Trophoblast cell (in vitro differentiated cells and primary cell): ENCODE data around the gene COL5A1.

Experiments used
- DNase-seq, 2 donors: peaks; one replicate each; pipeline ENCODE4 v3.0.0-alpha.2; 2016
- H2AFZ ChIP-seq: 2 replicates; pipeline ENCODE4 v1.6.1; 2013; ENCODE audit warnings: low read length, moderate library complexity, mild to moderate bottlenecking; ENCODE audit not compliant: insufficient read depth, poor library complexity
- H2AK5ac ChIP-seq: 2 replicates; pipeline ENCODE4 v1.6.1; 2013; ENCODE audit warnings: mild to moderate bottlenecking, low read length
- H2BK120ac ChIP-seq: 2 replicates; pipeline ENCODE4 v1.6.1; 2013; ENCODE audit warnings: low read length, mild to moderate bottlenecking, moderate library complexity; ENCODE audit not compliant: insufficient read depth, poor library complexity
- H2BK12ac ChIP-seq: 2 replicates; pipeline ENCODE4 v1.6.1; 2013; ENCODE audit warnings: mild to moderate bottlenecking, low read length, moderate library complexity
- H2BK5ac ChIP-seq: 2 replicates; pipeline ENCODE4 v1.6.1; 2013; ENCODE audit warnings: low read length, low read depth, moderate library complexity, mild to moderate bottlenecking; ENCODE audit not compliant: poor library complexity
- H3K14ac ChIP-seq: 2 replicates; pipeline ENCODE4 v1.6.1; 2013; ENCODE audit warnings: mild to moderate bottlenecking, low read length
- H3K18ac ChIP-seq: 2 replicates; pipeline ENCODE4 v1.6.1; 2013; ENCODE audit warnings: mild to moderate bottlenecking, low read length
- H3K23ac ChIP-seq: 2 replicates; pipeline ENCODE4 v1.6.1; 2013; ENCODE audit warnings: low read length
- H3K27ac ChIP-seq: 2 replicates; pipeline ENCODE4 v1.5.1; 2013; ENCODE audit warnings: low read depth, mild to moderate bottlenecking, inconsistent platforms, low read length, moderate library complexity
- H3K27me3 ChIP-seq: 2 replicates; pipeline ENCODE4 v1.6.1; 2013; ENCODE audit warnings: inconsistent platforms, mild to moderate bottlenecking, low read length, moderate library complexity; ENCODE audit not compliant: insufficient read depth
- H3K36me3 ChIP-seq, 2 experiments: 1 replicate in 1 of 2; 2 replicates in 1 of 2; pipeline ENCODE4 v1.6.1; 2013; ENCODE audit warnings: low read length in 2 of 2, mild to moderate bottlenecking in 2 of 2, moderate library complexity in 1 of 2; ENCODE audit not compliant: insufficient read depth in 2 of 2, control insufficient read depth in 1 of 2
- H3K4ac ChIP-seq: 2 replicates; pipeline ENCODE4 v1.6.1; 2013; ENCODE audit warnings: low read depth, mild to moderate bottlenecking, low read length, moderate library complexity
- H3K4me1 ChIP-seq, 2 experiments: 1 replicate in 1 of 2; 2 replicates in 1 of 2; pipeline ENCODE4 v1.6.1; 2013; ENCODE audit warnings: low read length in 2 of 2, mild to moderate bottlenecking in 2 of 2, moderate library complexity in 1 of 2; ENCODE audit not compliant: insufficient read depth in 2 of 2, control insufficient read depth in 1 of 2
- H3K4me2 ChIP-seq: 2 replicates; pipeline ENCODE4 v1.6.1; 2013; ENCODE audit warnings: inconsistent platforms, mild to moderate bottlenecking, low read length, moderate library complexity
- H3K4me3 ChIP-seq: 2 replicates; pipeline ENCODE4 v1.5.1; 2013; ENCODE audit warnings: mild to moderate bottlenecking, low read depth, low read length, inconsistent platforms
- H3K79me1 ChIP-seq: one replicate; pipeline ENCODE4 v1.6.1; 2013; ENCODE audit warnings: low read length
- H3K79me2 ChIP-seq: 2 replicates; pipeline ENCODE4 v1.6.1; 2013; ENCODE audit warnings: low read length, mild to moderate bottlenecking; ENCODE audit not compliant: control insufficient read depth, insufficient read depth, poor library complexity
- H3K9ac ChIP-seq: 2 replicates; pipeline ENCODE4 v1.6.1; 2013; ENCODE audit warnings: mild to moderate bottlenecking, low read length
- H3K9me3 ChIP-seq: 2 replicates; pipeline ENCODE4 v1.6.1; 2013; ENCODE audit warnings: low read depth, mild to moderate bottlenecking, control low read depth, inconsistent platforms, low read length; ENCODE audit not compliant: insufficient read depth
- H4K12ac ChIP-seq: 2 replicates; pipeline ENCODE4 v1.6.1; 2013; ENCODE audit warnings: low read depth, mild to moderate bottlenecking, low read length, moderate library complexity
- H4K8ac ChIP-seq: 2 replicates; pipeline ENCODE4 v1.6.1; 2013; ENCODE audit warnings: low read depth, mild to moderate bottlenecking, low read length, moderate library complexity
- H4K91ac ChIP-seq: one replicate; pipeline ENCODE4 v1.6.1; 2013; ENCODE audit warnings: low read depth, mild to moderate bottlenecking, low read length, moderate library complexity
- WGBS: extraction: QIAGEN DNeasy Blood & Tissue Kit; methylation state at CpG from one replicate; pipeline ENCODE4 v1.1.7; 2013; ENCODE audit warnings: missing lambda C conversion rate; ENCODE audit not compliant: insufficient read length, insufficient coverage; ENCODE audit errors: extremely low coverage; 5-methylcytosine and 5-hydroxymethylcytosine counted together

Gene COL5A1

GRCh38 chr9:134833294-134833880, 191.8 kb downstream of the COL5A1 start:
- WGBS = no CpG with 5 or more reads among the region's 11 CpGs
- H3K79me2 ChIP-seq = no peaks in the 10 kb centered on the region
- H3K79me1 ChIP-seq = no peaks in the 10 kb centered on the region
- DNase-seq = no peak
- no peak overlapping the region for H4K12ac ChIP-seq
- no peak overlapping the region for H3K23ac ChIP-seq
- H3K14ac ChIP-seq = no peak overlapping the region
- H4K91ac ChIP-seq = no peak overlapping the region
- no peak overlapping the region for H2AK5ac ChIP-seq
- H2BK12ac ChIP-seq = no peak overlapping the region
- H3K4me3 ChIP-seq = no peak overlapping the region
- no peak overlapping the region for H4K8ac ChIP-seq
- H3K9ac ChIP-seq = no peak overlapping the region
- peaks cover 97 to 99% of the 10 kb centered on the region in 2 experiments for H3K36me3 ChIP-seq
- no peak overlapping the region for H3K4ac ChIP-seq
- H3K18ac ChIP-seq = no peak overlapping the region
- no peak overlapping the region for H3K4me2 ChIP-seq
- H3K9me3 ChIP-seq = peaks cover 4% of the 10 kb centered on the region
- H3K4me1 ChIP-seq = no peaks in the 10 kb centered on the region
- H3K27me3 ChIP-seq = no peaks in the 10 kb centered on the region
- no peak overlapping the region for H2BK120ac ChIP-seq
- H3K27ac ChIP-seq = no peak overlapping the region
- no peak overlapping the region for H2BK5ac ChIP-seq
- H2AFZ ChIP-seq = no peak overlapping the region

GRCh38 chr9:134834217-134834956, 192.8 kb downstream of the COL5A1 start:
- WGBS = no CpG with 5 or more reads among the region's 20 CpGs
- Histone ChIP-seq H3K4me3 (no peak overlapping the region), H2BK12ac (no peak overlapping the region), H3K79me1 (no peaks in the 10 kb centered on the region), H4K8ac (no peak overlapping the region), H4K91ac (no peak overlapping the region), H3K27me3 (no peaks in the 10 kb centered on the region), H3K79me2 (no peaks in the 10 kb centered on the region), H3K9ac (no peak overlapping the region), H3K4me1 (no peaks in the 10 kb centered on the region), H3K18ac (no peak overlapping the region), H4K12ac (no peak overlapping the region), H3K36me3 (peaks cover 97 to 99% of the 10 kb centered on the region in 2 experiments), H2AFZ (no peak overlapping the region), H3K4me2 (no peak overlapping the region), H3K23ac (no peak overlapping the region), H3K14ac (no peak overlapping the region), H3K9me3 (peaks cover 2% of the 10 kb centered on the region), H2BK120ac (no peak overlapping the region), H3K4ac (no peak overlapping the region), H2AK5ac (no peak overlapping the region), H3K27ac (no peak overlapping the region), H2BK5ac (no peak overlapping the region)
- no peak for DNase-seq

- Histone ChIP-seq H2BK120ac (no peak overlapping the region), H2BK5ac (no peak overlapping the region), H4K12ac (no peak overlapping the region), H2AK5ac (no peak overlapping the region), H3K36me3 (peaks cover 97 to 99% of the 10 kb centered on the region in 2 experiments), H3K23ac (no peak overlapping the region), H4K91ac (no peak overlapping the region), H3K27me3 (no peaks in the 10 kb centered on the region), H3K4me1 (no peaks in the 10 kb centered on the region), H3K9ac (no peak overlapping the region), H3K4me3 (no peak overlapping the region), H3K79me2 (no peaks in the 10 kb centered on the region), H4K8ac (no peak overlapping the region), H3K27ac (no peak overlapping the region), H3K79me1 (no peaks in the 10 kb centered on the region), H3K4me2 (no peak overlapping the region), H3K18ac (no peak overlapping the region), H2AFZ (no peak overlapping the region), H2BK12ac (no peak overlapping the region), H3K9me3 (peaks cover 2% of the 10 kb centered on the region), H3K14ac (no peak overlapping the region), H3K4ac (no peak overlapping the region)
- DNase-seq = no peak
- WGBS = no CpG with 5 or more reads among the region's 25 CpGs
These were observed 193.4 kb downstream of the COL5A1 start for GRCh38 chr9:134834957-134835419.

- peaks cover 97 to 99% of the 10 kb centered on the region in 2 experiments for H3K36me3 ChIP-seq
- no peak overlapping the region for H4K91ac ChIP-seq
- no peak overlapping the region for H2AK5ac ChIP-seq
These were observed 193.8 kb downstream of the COL5A1 start for GRCh38 chr9:134835448-134835847.

More at GRCh38 chr9:134835448-134835847, 193.8 kb downstream of the COL5A1 start:
- Histone ChIP-seq H3K79me1 (no peaks in the 10 kb centered on the region), H3K23ac (no peak overlapping the region), H3K9ac (no peak overlapping the region), H3K14ac (no peak overlapping the region), H4K8ac (no peak overlapping the region), H3K18ac (no peak overlapping the region), H3K27ac (no peak overlapping the region), H3K9me3 (peaks cover 2% of the 10 kb centered on the region), H2BK5ac (no peak overlapping the region), H4K12ac (no peak overlapping the region), H3K4me3 (no peak overlapping the region), H2AFZ (no peak overlapping the region), H2BK12ac (no peak overlapping the region), H3K79me2 (no peaks in the 10 kb centered on the region), H3K27me3 (no peaks in the 10 kb centered on the region), H2BK120ac (no peak overlapping the region), H3K4me2 (no peak overlapping the region), H3K4ac (no peak overlapping the region), H3K4me1 (no peaks in the 10 kb centered on the region)
- WGBS = no CpG with 5 or more reads among the region's 16 CpGs
- no peak for DNase-seq
